CD4-positive, alpha-beta T cell treated with Interferon gamma for 1 hour (primary cell): ENCODE measurements around the gene DNAJC30.
"Not testable (repeated sequence)": the region's sequence is repeated elsewhere in the genome, so short reads cannot be mapped to it uniquely, and the experiment has no call there.

Experiments
- DNase-seq: peaks from one replicate; pipeline ENCODE4 v3.0.0-alpha.2; 2020

The DNAJC30 gene

DNA sequence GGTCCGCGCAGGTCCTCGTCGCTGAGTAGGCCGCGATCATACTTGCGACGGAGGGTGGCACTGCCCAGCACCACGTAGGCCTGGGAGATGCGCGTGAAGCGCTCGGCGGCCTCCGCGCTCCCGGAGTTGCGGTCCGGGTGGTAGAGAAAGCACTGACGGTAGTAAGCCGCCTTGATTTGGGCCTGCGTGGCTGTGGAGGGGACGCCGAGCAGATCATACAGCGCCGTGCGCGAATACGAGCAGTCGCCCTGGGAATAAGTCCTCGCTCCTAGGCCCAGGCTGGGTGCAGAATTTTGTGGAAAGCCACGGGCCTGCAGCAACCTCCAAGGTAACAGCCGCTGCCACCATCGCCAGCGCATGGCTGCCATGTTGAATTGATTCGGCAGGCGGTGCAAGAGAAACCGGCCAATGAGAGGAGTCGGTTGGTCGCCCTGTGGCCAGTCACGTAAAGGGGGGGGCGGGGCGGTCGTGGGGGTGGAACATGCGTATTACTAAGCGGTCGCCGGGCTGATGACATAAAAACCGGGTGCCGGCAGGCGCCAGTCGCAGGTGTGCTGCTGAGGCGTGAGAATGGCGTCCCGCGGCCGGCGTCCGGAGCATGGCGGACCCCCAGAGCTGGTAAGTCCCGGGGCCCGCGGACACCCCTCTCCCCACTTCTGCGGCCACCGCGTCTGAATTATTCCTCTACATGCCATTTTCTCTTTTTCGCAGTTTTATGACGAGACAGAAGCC is at the start of gene DNAJC30, which contains the start of gene BUD23:
TSS of gene DNAJC30 (minus strand) at position 398 of the 732 bp plus-strand sequence. CDS start at position 368, 30 bp downstream.
TSS of gene BUD23 (plus strand) at position 542 of the 732 bp plus-strand sequence. CDS start at position 571, 29 bp downstream.
- peak; percentile 95 for DNase-seq

DNA sequence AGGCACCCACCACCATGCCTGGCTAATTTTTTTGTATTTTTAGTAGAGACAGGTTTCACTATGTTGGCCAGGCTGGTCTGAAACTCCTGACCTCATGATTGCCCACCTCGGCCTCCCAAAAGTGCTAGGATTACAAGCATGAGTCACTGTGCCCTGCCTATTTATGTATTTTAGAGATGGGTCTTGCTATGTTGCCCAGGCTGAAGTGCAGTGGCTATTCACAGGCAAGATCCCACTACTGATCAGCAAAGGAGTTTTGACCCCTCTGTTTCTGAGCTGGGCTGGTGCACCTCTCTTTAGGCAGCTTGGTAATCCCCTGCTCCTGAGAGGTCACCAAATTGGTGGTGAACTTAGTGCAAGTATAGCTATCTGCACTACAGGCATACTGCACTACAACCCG is 49.1 kb upstream of the DNAJC30 start:
- no peak for DNase-seq

DNA sequence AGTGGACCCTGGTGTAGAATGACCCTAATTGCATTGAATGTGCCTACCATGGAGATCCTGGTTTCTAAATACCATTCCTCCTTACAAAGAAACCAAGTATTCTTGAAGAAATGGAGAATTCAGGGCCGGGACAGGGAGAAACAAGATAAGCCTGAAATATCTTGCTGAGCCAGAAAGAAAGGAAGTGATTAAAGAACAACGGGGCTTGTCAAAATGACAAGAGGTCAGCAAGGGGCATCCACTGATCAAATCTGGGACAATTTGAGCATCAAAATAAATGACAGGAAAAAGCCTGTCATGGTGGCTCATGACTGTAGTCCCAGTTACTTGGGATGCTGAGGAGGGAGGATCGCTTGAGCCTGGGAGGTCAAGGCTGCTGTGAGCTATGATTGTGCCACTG is 47.2 kb upstream of the DNAJC30 start:
- no peak for DNase-seq

DNA sequence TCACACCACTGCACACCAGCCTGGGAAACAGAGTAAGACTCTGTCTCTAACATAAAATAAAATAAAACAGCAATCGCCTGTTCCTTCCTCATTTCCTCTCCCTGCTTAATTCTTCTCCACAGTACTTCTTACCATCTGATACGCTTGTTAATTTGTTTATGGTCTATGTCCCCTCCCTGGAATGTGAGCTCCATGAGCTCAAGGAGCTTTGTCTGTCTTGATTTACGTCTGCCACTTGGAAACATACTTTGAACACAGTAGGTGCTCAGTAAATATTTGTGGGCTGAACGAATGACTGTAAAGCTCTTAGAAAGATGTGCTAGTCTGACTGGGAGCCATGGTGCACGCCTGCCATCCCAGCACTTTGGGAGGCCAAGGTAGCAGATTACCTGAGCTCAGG is 45.3 kb upstream of the DNAJC30 start:
- no peak for DNase-seq

DNA sequence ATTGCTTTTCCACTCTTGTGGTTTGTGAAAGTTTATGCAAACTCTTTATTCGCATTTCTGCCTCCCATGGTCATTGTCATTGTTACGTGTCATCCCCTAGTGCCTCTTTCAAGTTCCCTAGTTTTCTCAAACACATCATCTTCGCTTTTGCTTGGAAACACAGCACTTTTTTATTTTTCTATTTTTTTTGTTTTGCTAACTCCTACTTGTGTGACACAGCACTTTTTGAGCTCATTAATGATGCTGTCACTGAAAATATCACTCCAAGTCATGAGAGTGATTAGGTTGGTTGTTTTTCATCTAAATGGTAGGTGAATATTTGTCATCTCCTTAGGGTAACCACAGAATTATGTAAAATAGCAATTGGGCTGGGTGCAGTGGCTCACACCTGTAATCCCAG is 44.7 kb upstream of the DNAJC30 start:
- DNase-seq = no peak

DNA sequence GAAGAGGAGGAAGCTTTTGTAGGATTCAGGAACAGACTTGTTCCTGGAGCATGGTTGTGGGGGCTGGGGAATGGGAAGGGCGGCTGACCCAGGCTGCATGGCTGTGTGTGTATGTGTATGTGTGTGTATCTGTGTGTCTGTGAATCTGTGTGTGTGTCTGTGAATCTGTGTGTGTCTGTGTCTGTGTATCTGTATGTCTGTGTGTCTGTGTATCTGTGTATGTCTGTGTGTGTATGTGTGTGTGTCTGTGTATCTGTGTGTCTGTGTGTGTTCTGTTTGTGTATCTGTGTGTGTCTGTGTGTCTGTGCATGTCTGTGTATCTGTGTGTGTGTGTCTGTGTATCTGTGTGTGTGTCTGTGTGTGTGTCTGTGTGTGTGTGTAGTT is 42.8 kb upstream of the DNAJC30 start:
- no peak for DNase-seq

DNA sequence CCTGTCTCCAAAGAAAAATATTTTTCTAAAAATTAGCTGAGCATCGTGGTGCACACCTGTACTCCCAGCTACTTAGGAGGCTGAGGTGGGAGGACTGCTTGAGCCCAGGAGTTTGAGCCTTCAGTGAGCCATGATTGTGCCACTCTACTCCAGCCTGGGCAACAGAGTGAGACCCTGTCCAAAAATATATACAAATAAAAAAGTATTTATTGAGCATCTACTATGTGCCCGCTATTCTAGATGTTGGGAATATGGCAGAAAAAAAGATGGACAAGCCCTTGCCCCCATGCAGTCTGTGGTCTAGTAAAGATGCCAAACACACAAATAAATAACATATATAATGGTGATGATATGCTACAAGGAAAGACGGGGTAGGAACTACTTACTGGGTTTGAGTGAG is 40.6 kb upstream of the DNAJC30 start:
- DNase-seq = no peak

DNA sequence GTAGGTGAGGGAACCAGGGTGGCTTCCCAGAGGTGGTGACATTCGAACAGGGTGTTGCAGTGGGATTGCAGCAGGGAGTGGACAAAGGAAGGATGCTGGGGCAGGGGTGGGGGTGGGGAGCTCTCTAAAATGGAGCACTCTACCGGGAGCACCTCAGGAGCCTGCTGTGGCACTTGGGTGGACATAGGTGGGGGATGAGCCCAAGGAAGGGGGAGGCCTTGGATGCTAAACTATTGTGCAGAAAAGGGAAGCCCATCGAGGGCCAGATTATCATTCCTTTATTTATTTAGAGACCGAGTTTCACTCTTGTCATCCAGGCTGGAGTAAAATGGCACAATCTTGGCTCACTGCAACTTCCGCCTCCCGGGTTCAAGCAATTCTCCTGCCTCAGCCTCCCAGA is 39.5 kb upstream of the DNAJC30 start:
- DNase-seq = no peak

DNA sequence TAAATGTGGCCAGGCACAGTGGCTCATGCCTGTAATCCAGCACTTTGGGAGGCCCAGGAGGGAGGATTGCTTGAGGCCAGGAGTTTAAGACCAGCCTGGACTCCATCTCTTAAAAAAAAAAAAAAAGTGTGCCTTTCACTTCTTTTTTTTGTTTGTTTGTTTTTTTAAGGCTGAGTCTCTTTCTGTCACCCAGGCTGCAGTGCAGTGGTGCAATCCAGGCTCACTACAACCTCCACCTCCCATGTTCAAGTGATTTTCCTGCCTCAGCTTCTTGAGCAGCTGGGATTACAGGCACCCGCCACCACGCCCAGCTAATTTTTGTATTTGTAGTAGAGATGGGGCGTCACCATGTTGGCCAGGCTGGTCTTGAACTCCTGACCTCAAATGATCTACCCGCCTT is 38.9 kb upstream of the DNAJC30 start:
- not testable (repeated sequence) for DNase-seq

DNA sequence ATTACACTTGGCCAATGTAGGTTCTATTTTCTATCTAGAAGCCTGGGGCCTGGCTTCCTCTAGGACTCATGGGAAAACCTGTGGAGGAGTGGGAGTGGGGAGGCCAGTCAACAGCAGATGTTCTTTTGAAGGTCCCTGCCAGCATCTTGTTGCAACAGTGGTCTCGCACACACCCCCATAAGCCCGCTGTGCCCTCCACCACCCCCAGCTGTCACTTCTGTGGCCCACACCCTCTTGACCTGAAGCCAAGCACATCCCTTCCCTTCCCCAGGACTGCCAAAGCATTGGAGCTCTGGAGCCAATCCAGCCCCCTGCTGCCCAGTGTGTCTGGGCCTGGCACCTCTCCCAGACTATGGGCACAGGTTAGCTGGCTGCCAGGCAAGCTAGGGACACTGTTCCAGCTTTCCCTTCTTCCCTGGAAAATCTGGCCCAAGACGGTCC is 38.1 kb upstream of the DNAJC30 start:
- DNase-seq = no peak

DNA sequence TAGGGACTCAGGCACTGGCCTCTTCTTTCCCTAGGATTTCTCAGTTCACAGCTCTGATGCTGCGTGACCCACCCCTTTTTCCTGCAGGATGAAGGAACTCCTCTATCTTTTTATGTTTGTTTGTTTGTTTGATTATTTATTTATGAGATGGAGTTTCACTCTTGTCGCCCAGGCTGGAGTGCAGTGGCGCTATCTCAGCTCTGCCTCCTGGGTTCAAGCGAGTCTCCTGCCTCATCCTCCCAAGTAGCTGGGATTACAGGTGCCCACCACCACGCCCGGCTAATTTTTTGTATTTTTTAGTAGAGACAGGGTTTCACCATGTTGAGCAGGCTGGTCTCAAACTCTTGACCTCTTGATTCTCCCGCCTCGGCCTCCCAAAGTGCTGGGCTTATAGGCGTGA is 37.2 kb upstream of the DNAJC30 start:
- not testable (repeated sequence) for DNase-seq

DNA sequence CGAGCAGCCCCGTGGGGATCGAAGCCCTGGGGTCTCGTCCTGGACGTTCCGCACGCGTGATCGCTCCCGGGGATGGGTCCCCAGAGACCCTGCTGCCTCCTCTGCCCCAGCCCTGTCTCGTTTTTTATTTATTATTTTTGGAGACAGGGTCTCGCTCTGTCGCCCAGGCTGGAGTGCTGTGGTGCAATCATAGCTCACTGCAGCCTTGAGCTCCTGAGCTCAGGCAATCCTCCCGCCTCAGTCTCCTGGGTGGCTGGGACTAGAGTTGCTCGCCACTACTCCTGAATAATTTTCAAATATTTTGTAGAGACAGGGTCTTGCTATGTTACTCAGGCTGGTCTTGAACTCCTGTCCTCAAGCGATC is 36.5 kb upstream of the DNAJC30 start:
- no peak for DNase-seq

DNA sequence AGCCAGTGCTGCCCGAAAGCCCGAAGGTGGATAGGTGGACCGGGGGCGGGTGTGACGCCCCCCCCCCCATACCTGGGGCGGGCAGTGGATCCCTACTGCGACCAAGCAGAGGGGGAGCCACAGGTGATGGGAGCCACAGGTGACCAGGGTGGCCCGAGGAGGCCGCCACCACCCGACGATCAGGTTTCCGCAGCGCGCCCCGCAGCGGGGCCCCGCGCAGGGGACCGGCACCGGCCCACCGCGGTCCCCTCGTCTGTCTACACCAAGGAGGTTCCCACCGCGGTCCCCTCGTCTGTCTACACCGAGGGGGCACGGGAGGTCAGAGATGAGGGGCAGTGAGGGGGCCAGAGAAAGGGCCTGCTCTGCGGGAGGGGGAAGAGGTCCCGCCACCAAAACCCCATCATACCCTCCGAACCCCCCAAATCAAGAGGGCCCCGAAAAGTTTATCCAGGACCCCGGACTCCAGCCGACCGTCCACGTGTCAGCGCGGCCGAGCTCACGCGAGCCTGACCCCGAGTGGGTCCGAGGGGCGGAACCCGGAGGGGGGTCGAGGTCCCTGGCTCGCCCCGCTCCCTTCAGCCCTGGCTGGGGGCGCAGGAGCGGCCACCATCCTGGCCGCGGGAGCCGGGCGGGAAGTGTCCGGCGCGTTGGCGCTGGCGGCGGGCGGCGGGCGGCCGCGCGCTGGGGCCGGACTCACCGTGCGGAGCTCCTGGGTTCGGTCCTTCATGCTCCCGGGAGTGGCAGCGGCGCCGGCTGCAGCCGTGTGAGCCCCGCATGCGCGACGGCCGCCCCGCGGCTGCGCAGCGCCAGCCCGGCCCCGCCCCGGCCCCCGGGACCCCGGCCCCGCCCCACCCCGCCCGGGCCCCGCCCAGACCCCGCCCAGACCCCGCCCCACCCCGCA is 35.9 kb upstream of the DNAJC30 start, which contains the start of gene STX1A:
TSS of gene STX1A (minus strand) at position 765 of the 901 bp plus-strand sequence. CDS start at position 727, 38 bp downstream.
- DNase-seq = peak; percentile 68

DNA sequence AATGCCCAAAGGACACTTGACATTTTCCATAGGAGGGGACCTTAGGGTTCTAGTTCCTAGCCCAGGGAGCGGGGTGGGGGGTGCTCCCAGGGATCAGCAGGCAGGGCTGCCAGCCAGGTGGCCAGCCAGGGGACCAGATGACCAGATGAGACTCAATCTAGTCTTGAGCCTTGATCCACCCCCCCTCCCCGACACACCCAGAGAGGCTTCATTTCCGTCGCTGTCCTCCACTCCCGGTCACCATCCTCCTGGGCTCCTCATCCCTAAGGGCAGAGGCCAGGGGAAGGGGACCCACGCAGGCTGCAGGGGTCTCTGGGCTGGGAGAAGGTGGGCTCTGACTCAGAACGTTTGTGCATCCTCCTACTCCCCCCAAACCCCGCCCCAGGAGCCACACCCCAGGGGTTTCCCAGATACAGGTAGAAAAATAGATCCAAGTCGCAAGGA is 35.2 kb upstream of the DNAJC30 start:
- no peak for DNase-seq

DNA sequence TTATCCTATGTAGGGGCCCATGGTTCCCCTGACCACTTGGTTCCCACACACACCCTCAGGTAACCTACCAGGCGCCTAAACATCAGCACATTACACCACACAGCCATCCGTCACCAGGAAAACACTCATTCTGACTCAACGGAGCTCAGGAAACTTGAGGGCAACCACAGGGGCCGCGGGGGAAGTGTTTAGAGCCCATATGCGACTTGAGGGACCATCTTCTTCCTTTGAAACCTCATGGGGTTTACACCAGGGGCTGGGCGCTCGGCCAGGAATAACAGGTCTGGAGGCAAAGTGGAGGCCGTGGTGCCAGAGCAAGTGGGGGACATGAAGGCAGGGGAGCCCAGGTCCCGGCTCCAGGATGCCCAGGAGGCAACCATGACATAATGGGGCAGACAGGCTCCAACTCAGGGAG is 34.7 kb upstream of the DNAJC30 start:
- peak; percentile 62 for DNase-seq

DNA sequence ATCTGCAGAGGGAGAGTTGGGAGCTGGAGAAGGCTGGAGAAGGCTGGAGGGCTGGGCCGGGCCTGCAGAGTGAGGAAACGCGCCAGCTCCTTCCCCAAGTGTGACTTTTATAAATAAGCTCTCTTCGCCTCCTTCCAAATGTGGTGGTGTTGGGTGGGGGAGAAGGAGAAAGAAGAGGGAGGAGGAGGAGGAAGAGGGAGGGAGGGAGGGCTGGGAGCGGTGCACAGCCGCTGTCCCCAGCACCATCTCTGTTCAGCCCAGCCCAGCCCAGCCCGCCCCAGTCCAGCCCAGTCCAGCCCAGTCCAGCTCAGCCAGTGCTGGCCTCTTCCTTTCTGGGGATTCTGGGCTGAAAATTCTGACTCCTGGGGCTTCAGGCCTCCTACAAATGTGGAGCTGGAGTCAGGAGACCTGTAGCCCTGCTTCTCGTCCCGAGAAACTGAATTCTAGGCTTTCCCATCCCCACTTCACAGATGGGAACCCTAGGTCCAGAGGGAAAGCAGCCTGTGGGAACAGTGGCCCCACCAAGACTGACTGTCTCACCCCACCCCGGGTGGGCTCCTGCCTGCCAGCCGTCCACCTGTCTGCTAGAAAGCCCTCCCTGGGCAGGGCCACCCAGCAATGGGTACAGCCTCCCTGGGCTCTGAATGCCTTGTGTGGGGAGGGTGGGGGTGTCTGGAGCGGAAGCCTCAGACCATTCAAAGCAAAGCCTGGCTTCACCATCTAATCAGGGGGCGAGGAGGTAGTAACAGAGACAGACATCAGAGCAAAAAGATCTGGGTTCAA is 34.0 kb upstream of the DNAJC30 start:
- DNase-seq = no peak

DNA sequence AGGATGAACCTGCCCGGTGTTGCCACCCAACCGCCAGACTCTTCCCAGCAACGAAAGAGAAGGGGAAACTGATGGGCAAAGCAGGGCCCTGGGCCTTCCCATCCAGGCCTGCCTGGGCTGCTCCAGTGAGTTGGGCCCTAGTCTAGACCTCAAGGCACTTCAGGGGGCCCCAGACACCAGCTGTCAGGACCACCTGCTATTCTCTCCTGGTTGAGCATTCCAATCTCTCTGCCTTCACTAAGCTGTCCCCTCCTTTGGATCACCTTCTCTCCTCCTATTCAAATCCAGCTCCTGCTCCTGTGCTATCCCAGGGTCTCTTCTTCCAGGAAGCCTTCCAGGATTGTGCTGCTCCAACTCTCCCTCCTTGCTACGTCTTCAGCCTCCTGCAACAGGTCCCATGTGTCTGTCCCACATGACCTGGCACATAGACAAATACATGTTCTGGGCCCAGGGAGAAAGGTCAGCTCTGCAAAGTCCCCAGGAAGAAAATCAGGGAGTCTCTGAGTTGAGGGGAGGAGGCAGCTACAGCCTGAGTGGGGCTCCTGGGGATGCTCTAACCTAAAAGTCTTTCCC is 33.2 kb upstream of the DNAJC30 start:
- DNase-seq = no peak

DNA sequence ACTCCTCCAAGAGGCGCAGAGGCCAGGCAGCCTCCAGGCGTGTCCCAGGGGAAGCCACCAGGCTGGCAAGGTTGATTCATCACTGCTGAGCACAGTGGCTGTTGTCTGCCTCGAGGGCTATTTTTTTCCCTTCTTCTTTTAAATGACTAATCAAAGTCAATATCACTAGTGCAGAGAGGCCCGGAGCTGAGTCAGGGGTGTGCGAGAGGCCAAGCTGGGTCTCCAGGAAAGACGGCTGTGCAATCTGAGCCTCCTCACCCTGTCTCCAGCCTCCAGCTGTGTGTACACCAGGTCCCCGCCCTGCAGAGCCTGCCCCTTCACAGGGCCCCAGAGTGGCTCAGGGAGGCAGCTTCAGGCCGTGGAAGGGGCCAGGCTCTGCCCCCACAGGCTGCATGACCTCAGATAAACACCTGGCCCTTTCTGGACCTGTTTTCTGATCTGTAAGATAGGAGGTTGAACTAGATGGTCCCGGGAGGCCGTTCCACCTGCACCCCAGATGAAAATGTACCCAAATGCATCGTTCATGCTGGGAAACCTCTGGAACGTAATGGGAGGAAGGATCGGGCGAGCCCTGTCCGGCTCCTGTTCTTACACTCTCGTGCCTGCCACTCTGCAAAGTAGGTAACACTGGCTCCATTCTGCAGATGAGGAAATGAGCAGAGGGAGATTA is 32.5 kb upstream of the DNAJC30 start:
- no peak for DNase-seq

DNA sequence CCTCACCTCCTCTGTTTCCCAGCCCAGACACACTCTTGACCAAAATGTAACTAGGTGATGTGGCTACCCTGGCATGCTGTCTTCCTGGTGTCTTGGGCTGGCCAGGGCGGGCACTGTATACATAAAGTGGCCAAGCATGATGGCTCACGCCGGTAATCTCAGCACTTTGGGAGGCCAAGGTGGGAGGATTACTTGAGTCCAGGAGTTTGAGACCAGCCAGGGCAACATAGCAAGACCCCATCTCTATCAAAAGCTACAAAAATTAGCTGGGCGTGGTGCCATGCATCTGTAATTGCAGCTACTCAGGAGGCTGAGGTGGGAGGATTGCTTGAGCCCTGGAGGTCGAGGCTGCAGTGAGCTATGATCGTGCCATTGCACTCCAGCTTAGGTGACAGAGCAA is 30.1 kb upstream of the DNAJC30 start:
- DNase-seq = not testable (repeated sequence)

DNA sequence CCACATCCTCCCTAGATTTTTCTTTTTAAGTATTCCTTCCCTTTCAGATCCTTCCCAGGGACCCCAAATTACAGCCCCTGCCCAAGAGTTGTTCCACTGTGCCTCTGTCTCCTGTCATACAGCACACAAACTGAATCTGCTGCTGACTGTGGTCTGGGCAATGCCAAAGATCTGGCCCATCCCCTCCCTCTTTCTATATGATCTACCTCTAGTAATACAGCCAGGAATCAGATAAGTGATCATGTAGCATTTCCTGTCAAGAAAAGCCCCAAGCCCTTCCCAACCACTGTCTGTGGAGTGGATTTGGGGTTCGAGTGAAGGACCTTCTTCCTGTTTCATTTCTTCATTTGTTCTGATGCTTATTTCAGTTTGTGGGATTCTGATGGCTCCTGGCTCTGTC is 29.5 kb upstream of the DNAJC30 start:
- DNase-seq = no peak

DNA sequence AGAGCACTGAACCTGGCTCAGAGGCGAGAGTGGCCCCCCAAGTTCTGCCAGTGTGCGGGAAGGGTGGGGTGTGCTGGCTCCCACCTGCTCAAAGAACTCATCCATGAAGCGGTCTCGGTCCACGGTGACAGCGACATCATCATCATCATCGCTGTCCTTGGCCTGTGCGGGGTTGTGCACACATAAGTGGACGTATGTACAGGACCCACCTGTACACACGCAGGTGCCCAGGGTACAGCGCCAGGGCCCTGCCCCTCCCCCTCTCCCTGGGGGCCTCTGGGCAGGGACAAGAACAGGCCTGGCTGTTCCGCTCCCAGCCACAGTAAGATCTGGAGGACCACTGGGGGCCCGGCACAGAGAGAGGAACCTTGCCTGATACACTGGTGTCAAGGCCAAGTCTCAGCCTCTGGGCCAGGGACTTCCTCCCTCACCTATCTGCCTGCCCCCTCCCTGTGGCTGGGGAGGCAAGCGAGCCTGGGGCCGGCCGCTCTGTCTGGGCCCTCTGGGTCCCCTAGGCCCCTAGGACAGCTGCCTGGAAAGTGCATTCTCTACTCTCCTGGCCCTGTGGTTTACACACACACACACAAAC is 25.8 kb upstream of the DNAJC30 start:
- no peak for DNase-seq
